HepG2 (cell line): ENCODE results near the gene ZNF764. TPM values are rescaled to one million over a fixed set of nuclear protein-coding genes. Genes with fewer than 3 reads are reported as not detected.

Experiments
- ASH2L ChIP-seq: fragments of 300-600, 200-600 bp; sonication (generic); IDR thresholded peaks from 2 replicates; pipeline ENCODE4 v1.7.0; 2017; ENCODE audit warnings: low read depth, mild to moderate bottlenecking, moderate library complexity, mixed read lengths, low read length; ENCODE audit not compliant: insufficient read length
- ATF7 ChIP-seq, 2 experiments: fragments of 450-650 bp in 1 of 2; sonication (generic) in 1 of 2; formaldehyde crosslinking in 1 of 2; IDR thresholded peaks; 2 replicates each; pipeline versions ENCODE4 v1.4.0 to v1.6.1; 2016 to 2020; ENCODE audit warnings: antibody characterized with exemption in 1 of 2, mild to moderate bottlenecking in 1 of 2, missing genetic modification reagents in 1 of 2
- CCAR2 ChIP-seq: fragments of 200-400 bp; formaldehyde crosslinking; optimal IDR thresholded peaks from 2 replicates; pipeline ENCODE3; 2018; ENCODE audit warnings: low read depth, mild to moderate bottlenecking, low read length, moderate library complexity
- GZF1 ChIP-seq: sonication (generic); formaldehyde crosslinking; IDR thresholded peaks from 2 replicates; pipeline ENCODE4 v1.5.1; 2020; ENCODE audit warnings: mild to moderate bottlenecking, missing genetic modification reagents
- RARA ChIP-seq: IDR thresholded peaks from 2 replicates; pipeline ENCODE4 v1.6.1; 2016; ENCODE audit warnings: missing genetic modification reagents, missing compliant biosample characterization
- TEAD2 ChIP-seq: sonication (generic); formaldehyde crosslinking; IDR thresholded peaks from 2 replicates; pipeline ENCODE4 v1.9.0; 2021; ENCODE audit warnings: missing genetic modification reagents
- THYN1 ChIP-seq: sonication (generic); formaldehyde crosslinking; IDR thresholded peaks from 2 replicates; pipeline ENCODE4 v1.8.1; 2023; ENCODE audit warnings: low read depth, mild to moderate bottlenecking, moderate library complexity, missing genetic modification reagents, borderline replicate concordance
- ZZZ3 ChIP-seq: sonication (generic); formaldehyde crosslinking; IDR thresholded peaks from 2 replicates; pipeline ENCODE4 v1.4.0; 2020; ENCODE audit warnings: missing genetic modification reagents, mild to moderate bottlenecking, borderline replicate concordance
- polyA plus RNA-seq, 8 experiments: library from polyadenylated mRNA; depleted of rRNA in 3 of 8; stranded (reverse) in 7 of 8; unstranded in 1 of 8; fragments of >200 nt; fragmentation: Illumina TruSeq in 4 of 8; extraction: Trizol in 4 of 8; gene quantifications; 2 replicates each; pipeline versions ENCODE4 v1.2.1 to v1.2.3, GENCODE V29; 2011 to 2016; ENCODE audit warnings: low read depth in 4 of 8, missing spikeins in 1 of 8, mixed read lengths in 1 of 8; ENCODE audit not compliant: insufficient read depth in 1 of 8
- total RNA-seq, 5 experiments: library from RNA; depleted of rRNA; stranded (reverse); fragments of >200 nt; fragmentation: Illumina TruSeq; extraction: Trizol; gene quantifications; 2 replicates each; pipeline ENCODE4 v1.2.3, GENCODE V29; 2016; ENCODE audit warnings: low read depth in 1 of 5
- TF ChIP-seq, protein P1 (sequence below): sonication (generic); formaldehyde crosslinking; IDR thresholded peaks from 2 replicates; pipeline ENCODE4 v1.5.0; 2020; ENCODE audit warnings: missing genetic modification reagents
- TF ChIP-seq, protein P2 (sequence below): sonication (generic); formaldehyde crosslinking; IDR thresholded peaks from 2 replicates; pipeline ENCODE4 v1.5.0; 2020; ENCODE audit warnings: mild to moderate bottlenecking, missing genetic modification reagents

The ZNF764 gene
- total and polyA plus RNA-seq, 2 of the 13 experiments (the other 11 are each of a cell fraction or from before 2014, with no cell fraction given), result 4.1 to 9.1 TPM

DNA sequence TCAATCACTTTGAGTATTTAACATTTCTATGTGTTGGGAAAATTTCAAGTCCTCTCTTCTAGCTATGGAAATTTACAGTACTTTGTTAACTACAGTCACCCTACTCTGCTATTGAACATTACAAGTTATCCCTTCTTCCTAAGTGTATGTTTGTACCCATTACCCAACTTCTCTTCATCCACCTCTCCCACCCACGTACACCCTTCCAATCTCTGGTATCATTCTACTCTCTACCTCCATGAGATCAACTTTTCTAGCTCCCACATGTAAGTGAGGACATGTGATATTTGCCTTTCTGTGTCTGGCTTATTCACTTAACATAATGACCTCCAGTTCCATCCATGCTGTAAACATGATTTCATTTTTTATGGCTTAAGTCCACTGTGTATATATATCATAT lies 16.5 kb upstream of the ZNF764 start (continued):
- TF ChIP-seq ATF7 (IDR thresholded peaks at IDR 0.05), result no peak
- TF ChIP-seq ATF7 (CRISPR knock-in tag; IDR thresholded peaks at IDR 0.05), result no peak
- TF ChIP-seq GZF1 (CRISPR knock-in tag), result no peak
- TF ChIP-seq RARA, result no peak
- TF ChIP-seq, protein P1, sequence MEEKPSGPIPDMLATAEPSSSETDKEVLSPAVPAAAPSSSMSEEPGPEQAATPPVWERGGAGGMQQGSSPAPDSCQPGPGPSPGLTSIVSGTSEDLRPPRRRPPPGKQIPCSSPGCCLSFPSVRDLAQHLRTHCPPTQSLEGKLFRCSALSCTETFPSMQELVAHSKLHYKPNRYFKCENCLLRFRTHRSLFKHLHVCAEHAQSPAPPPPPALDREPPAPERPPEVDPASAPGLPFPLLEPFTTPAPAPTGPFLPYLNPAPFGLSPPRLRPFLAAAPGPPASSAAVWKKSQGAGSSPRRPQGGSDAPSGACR (CRISPR knock-in tag), result no peak
- TF ChIP-seq TEAD2 (CRISPR knock-in tag), result no peak
- TF ChIP-seq, protein P2, sequence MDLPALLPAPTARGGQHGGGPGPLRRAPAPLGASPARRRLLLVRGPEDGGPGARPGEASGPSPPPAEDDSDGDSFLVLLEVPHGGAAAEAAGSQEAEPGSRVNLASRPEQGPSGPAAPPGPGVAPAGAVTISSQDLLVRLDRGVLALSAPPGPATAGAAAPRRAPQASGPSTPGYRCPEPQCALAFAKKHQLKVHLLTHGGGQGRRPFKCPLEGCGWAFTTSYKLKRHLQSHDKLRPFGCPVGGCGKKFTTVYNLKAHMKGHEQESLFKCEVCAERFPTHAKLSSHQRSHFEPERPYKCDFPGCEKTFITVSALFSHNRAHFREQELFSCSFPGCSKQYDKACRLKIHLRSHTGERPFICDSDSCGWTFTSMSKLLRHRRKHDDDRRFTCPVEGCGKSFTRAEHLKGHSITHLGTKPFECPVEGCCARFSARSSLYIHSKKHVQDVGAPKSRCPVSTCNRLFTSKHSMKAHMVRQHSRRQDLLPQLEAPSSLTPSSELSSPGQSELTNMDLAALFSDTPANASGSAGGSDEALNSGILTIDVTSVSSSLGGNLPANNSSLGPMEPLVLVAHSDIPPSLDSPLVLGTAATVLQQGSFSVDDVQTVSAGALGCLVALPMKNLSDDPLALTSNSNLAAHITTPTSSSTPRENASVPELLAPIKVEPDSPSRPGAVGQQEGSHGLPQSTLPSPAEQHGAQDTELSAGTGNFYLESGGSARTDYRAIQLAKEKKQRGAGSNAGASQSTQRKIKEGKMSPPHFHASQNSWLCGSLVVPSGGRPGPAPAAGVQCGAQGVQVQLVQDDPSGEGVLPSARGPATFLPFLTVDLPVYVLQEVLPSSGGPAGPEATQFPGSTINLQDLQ, result no peak
- no peak for TF ChIP-seq CCAR2
- no peak for TF ChIP-seq THYN1 (CRISPR knock-in tag)
- no peak for TF ChIP-seq ZZZ3
- TF ChIP-seq ASH2L, result no peak
